Stimulated activated CD8-positive, alpha-beta memory T cell treated with anti-CD3 and anti-CD28 coated beads, Interleukin-15, amount 100 ng/mL, for 4 hours (primary cell): ENCODE results near the gene FOXJ3.

ENCODE experiments used
- DNase-seq, 2 donors: peaks; one replicate each; pipeline ENCODE4 v3.0.0-alpha.2; 2020; ENCODE audit warnings: low read depth in 2 of 2

FOXJ3 gene

DNA sequence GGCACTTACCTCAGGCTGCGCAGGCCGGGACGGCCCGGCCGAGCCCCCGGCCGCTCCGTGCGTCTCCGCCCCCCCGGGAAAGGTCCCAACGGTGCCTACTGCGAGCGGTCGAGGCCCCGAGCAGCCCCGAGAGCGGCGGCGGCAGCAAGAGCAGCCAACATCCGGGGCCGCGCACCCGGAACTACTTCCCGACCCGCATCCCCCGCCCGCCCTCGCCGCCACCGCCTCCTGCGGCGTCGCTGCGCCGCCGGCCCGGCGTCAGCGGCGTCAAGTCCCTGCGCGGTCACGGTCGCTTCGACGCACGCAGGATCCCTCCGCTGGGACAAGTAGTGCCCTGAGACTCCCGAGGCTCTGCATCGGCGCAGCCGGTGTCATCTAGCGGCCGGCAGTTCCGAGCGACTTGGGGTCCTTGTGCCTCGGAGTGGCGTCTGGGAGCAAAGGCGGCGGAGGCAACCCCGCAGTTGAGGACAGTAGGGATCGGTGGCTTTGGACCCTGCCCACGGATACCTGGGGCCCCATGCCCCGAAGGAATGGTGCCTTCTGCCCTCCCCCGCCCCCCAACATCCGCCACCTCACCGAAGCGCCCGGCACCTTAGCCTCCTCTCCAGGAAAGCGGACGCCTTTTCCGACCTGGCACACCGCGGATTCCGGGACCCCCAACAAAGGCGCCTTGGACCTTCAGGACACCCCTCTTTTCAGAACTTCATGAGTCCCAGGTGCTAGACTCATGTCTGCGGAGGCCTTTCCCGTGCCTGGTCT lies at the start of gene FOXJ3:
Gene FOXJ3, minus strand, starts transcription at position 186 of the 759 bp plus-strand sequence. CDS start 24,142 bp downstream, outside the sequence.
- peak; percentile 78 to 86 for DNase-seq

DNA sequence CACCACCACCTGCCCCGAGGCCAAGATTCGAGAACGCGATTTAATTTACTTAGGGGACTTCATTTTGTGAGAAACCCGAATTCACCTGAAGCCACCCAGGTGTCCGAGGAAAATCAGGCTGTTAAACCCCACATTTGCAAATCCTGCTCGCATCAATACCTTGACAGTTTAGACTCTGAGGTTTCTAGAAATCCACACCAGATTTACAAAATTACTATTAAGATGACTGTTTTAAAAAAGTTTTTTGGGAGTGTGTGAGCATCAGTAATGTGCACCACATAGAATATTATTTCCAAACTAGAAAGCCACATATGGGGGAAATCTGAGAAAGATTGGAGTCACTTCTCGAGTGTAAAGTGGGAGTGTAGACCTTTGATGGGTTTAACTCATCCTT lies 46.2 kb upstream of the FOXJ3 start:
- no peak for DNase-seq

GRCh38 chr1:42380586-42381279 lies 45.7 kb upstream of the FOXJ3 start, which contains the start of gene RIMKLA:
Gene RIMKLA, plus strand, starts transcription at chr1:42380792. Its CDS starts 143 bp downstream, at chr1:42380935.
- DNase-seq: peak in 1 of 2 donors; percentile 23

DNA sequence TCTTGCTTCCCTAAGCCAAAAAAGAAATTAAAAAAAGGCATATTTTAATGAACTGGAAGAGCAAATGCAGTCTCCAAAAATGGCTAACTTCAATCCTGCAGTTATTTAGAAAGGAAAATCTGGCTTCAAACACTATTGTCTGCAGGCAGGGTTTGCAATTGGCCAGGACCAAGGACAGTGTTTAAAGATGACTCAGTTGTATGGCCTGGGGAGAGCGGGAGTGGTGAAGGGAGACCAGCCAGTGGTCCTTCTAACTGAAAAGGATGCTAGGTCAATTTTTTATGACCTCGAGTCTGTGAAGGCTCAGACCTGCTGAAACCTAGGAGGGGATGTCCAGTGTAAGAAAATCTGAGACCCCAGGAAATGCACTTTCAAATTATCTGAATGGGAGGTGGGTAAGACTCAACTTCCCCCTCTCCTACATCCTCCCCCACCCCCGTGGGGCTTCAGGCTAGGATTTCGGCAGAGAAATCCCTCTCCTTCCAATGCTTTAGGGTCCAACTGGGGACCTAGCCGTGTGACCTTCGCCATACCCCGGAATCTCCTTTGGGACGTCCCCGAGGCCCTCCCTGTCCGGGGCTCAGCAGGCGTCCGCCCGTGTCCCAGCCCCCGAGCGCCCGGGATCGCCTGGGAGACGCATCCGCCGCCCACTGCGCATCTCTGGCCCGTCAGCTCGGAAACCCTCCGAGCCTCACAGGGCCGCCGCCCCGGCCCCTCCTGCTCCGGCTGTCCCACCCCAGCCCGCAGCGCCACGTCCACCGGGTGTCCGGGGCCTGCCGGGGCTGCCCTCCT lies 45.0 kb upstream of the FOXJ3 start:
- no peak for DNase-seq

- no peak for DNase-seq
Observed at GRCh38 chr1:42372796-42373195, 37.8 kb upstream of the FOXJ3 start.

DNA sequence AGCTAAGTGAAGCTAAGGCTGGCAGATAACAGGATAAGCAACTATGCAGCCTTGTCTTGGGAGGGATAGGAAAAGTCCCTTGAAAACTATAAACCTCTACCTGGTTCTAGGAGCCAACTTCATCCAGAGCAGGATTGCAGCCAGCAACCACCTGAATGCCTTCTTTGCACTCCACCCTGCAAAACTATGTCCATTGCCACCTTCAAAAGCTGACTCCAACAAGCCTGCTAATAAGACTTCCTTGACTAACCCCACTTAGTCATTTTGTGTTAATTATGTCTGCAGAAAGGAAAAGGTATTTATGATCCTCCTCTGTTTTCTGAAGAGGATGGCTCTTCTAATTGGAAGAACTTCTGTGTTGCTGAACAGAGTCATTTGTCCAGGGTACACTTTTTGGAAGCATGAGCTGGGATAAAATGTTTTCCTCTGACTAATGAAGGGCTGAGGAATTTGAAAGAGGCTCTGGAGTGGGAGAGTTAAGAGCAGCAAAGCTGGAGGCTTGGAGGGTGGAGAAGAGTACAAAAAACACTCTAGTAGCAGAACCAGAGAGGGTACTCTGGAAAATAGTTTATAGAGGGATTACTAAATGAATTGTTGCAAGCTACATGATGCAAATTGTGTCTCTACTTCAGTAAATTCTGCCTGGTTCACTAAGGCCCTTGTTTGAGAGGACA lies 36.0 kb upstream of the FOXJ3 start:
- DNase-seq: no peak

GRCh38 chr1:42369471-42369870 lies 34.4 kb upstream of the FOXJ3 start:
- DNase-seq: no peak

DNA sequence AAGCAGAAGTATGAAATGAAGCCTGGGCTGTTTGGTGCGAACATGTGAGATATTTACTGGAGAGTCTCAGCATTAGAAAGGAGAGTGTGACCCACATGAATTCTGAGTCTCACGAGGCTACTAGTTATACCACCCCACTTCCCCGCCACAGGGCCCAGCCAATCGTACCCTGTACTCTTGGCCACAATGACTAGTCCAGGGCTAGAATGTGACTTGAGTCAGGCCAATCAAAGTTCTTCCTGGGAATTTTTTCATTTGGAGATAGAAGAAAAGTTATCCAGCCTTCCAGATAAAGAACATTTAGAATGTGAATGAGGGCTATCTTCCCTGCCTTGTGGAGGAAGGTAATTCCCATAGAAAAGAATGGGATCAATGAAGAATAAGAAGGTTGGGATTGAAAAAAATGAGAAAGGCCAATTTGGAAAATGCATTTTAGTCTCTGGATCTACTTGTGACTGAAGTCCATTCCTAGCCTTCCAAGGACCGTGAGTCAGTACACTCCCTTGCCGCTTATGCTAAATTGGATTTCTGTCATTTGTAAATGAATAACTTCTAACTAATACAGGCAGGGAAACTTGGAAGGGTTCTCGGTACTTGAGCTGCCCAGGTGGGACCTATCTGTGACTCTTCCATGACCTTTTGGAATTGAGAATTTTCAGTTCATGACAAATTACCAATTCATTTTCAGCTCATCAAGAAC lies 33.2 kb upstream of the FOXJ3 start:
- no peak for DNase-seq

GRCh38 chr1:42365118-42365517 lies 30.1 kb upstream of the FOXJ3 start:
- no peak for DNase-seq

DNA sequence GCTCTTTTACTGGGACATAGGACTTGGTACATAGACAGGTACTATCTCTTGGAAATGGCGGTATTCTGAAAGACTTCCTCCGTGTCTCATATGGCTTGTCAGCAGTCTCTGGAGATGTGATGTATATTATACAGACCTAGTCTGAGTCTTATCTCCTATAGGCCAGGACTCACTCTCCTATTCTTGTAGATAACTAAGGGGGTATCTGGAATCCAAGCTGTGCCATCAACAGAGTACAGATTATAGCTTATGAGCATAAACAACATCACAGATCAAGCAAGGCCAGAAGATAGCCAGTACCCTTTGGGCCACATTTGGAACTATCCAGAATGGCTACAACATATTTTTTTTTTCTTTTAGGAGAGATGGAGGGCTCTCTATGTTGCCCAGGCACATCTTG lies 29.5 kb upstream of the FOXJ3 start:
- DNase-seq: no peak

DNA sequence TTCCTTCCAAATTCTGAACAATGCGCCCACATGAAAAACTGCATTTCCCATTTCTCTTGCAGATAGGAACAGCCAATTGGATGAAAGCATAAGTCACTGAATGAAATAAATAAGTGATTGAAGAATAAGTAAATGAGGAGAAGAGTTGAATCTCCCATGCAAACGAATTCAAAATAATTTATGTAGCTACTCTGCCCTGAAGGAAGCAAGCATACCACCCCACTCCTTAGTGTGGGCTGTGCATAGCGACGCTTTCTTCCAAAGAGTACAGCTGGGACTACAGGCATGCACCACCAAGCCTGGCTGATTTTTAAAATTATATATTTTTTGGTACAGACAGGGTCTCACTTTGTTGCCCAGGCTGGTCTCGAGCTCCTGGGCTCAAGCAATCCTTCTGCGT lies 29.1 kb upstream of the FOXJ3 start:
- no peak for DNase-seq

DNA sequence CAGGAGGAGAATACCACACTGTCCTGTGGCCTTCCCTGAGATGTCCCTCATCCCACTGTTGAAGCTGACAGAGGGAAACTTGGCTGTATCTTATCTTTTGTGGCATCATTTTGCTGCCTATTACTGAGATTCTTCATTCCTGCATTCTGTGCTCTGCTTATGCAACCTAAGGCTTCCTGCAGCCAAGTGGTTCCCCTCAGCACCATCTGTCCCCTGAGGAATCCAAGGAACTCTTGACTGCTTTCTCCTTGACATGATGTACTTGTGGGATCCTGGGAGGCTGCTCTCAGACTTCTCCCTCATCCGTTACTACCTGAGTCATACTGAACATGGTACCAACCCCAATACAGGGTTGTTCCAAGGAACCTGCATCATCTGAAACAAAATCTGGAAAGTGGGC lies 24.4 kb upstream of the FOXJ3 start:
- no peak for DNase-seq

GRCh38 chr1:42358791-42359190 lies 23.8 kb upstream of the FOXJ3 start:
- DNase-seq: no peak

GRCh38 chr1:42350086-42350485 lies 15.1 kb upstream of the FOXJ3 start:
- no peak for DNase-seq

DNA sequence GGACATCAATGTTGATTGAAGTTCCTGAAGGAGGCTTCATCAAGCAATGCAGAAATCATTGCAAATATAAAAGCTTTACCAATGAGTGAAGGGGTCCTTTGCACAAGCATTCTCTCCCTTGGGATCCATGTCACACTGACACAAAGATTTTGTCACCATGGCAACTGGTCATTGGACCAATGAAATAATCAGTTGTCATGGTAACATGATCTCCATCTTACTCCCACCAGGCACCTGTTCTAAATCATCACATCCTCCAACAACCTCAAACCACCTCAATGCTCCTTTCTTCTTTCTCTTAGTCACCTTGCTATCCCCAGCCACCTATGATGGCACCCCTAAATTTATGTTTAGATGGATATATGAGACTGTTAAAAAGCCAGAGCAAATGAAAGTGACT lies 13.5 kb upstream of the FOXJ3 start:
- DNase-seq: no peak

DNA sequence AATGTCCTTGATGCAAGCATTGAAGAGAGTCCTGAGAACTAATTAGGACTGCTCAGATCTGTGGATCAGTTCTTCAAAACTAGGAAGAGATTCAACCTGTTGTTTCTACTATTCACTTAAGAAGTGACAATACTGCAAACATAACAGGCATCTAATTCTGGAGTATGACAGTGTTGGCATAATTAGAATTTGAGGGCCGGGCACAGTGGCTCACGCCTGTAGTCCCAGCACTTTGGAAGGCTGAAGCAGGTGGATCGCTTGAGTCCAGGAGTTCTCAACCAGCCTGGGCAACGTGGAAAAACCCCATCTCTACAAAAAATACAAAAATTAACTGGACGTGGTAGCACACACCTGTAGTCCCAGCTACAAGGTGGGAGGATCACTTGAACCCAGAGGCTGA lies 8.0 kb upstream of the FOXJ3 start:
- DNase-seq: no peak

- DNase-seq: no peak
Observed at GRCh38 chr1:42340901-42341300, 5.9 kb upstream of the FOXJ3 start.

GRCh38 chr1:42340093-42340492 lies 5.1 kb upstream of the FOXJ3 start:
- DNase-seq: no peak

GRCh38 chr1:42336978-42337377 lies 1.9 kb upstream of the FOXJ3 start:
- no peak for DNase-seq

- no peak for DNase-seq
Observed at GRCh38 chr1:42335809-42336518, 929 bp upstream of the FOXJ3 start.
